ENCODE data around the gene CA9. TPM values are rescaled to one million over a fixed set of nuclear protein-coding genes. Genes with fewer than 3 reads are reported as not detected.

Gene CA9
- total RNA-seq, 1 experiment from 2014 or later, result 3.2 TPM

DNA sequence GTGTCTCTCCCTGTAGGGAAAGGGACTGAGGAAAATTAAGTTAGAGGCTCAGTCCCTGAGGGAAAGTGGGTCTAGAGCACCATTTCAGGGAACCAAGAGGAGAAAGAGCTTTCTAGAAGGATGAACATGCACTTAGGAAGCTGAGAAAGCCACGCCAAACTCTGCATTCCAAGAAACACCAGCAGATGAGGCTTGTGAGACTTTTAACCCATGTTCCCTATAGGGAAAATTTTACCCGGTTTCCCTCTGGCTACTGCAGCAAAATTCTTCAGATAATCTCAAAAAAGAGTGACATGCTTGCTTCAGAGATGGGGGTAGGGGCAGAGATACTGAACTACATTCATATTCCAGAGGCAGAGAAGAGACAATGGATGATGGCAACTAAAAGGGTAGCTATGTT lies 49.7 kb downstream of the CA9 start:
- Histone ChIP-seq H3K36me3 (peaks cover 50% of the 10 kb centered on the region), H3K4me3 (no peak overlapping the region), H3K4me1 (peaks cover 1% of the 10 kb centered on the region; the same call in 1 of the 2 replicates), H3K27ac (no peak overlapping the region), H3K9me3 (replicated peaks) (no peaks in the 10 kb centered on the region), H3K27me3 (no peaks in the 10 kb centered on the region)
- DNase-seq, result no peak

DNA sequence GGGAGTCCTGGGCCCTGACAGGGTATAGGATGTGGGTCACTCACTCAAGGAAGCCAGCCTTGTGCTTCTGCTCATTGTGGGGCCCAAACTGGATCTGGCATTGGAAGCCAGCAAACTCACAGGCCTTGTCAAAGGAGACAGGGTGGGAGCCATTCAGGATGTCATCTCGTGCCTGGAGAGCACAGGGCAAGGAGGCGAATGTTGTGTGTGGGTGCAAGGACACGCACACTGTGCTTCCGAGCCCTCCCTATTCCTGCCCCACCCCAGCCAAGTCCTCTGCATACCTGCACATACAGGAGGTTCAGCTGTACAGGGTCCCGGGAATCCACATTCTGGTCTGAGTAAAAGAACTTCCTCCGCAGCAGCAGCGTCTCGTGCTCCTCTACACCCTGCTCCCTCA lies 50.2 kb downstream of the CA9 start:
- no peaks in the 10 kb centered on the region for H3K9me3 ChIP-seq (replicated peaks)
- H3K4me3 ChIP-seq, result no peak overlapping the region
- H3K36me3 ChIP-seq, result peaks cover 52% of the 10 kb centered on the region
- no peaks in the 10 kb centered on the region for H3K27me3 ChIP-seq
- DNase-seq, result no peak
- H3K27ac ChIP-seq, result no peak overlapping the region
- H3K4me1 ChIP-seq, result peaks cover 3% of the 10 kb centered on the region; the same call in 1 of the 2 replicates

DNA sequence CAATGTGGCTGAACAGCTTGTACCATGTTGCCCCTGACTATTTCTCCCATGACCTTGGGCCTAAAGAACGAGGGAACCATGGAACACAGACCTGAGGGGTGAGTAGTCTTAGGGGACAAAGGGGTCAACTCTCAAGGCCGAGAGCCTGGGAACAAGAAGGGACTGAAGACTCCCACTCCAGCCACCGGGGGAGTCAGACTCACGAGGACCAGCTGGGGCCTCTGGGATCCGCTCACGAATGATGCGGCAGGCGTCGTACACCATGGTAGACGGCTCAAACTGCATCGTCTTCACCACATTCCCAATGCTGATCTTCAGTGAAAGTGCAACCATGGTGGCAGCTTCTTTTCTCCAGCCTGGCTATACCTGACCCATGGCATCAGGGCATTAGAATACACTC lies 51.6 kb downstream of the CA9 start:
- Histone ChIP-seq H3K27me3 (no peaks in the 10 kb centered on the region), H3K4me3 (no peak overlapping the region), H3K27ac (no peak overlapping the region), H3K9me3 (replicated peaks) (no peaks in the 10 kb centered on the region), H3K36me3 (peaks cover 46% of the 10 kb centered on the region), H3K4me1 (peaks cover 11% of the 10 kb centered on the region)
- DNase-seq, result no peak

DNA sequence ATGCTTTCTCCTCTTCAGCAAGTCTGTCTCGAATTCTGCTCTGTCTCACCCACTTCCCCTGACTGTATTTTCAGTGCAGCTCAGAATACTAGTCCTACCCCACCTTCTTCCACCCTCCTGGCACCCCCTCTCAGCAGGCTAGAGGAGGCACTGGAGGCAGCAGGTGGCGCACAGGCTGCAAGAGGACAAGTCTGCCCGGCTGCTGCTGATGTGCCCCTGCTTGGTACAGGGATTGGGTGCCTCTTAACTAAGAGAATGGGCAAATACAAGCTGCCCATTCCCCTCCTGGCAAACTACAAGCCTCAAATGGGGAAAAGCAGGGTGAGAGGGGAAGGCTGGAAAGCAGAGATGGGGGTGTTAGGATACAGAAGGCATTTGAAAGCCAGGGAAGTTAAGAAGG lies 53.2 kb downstream of the CA9 start:
- peaks cover 32% of the 10 kb centered on the region for H3K36me3 ChIP-seq
- no peak overlapping the region for H3K27ac ChIP-seq
- peaks cover 18% of the 10 kb centered on the region for H3K4me1 ChIP-seq
- DNase-seq, result no peak
- H3K9me3 ChIP-seq (replicated peaks), result no peaks in the 10 kb centered on the region
- no peaks in the 10 kb centered on the region for H3K27me3 ChIP-seq
- no peak overlapping the region for H3K4me3 ChIP-seq

DNA sequence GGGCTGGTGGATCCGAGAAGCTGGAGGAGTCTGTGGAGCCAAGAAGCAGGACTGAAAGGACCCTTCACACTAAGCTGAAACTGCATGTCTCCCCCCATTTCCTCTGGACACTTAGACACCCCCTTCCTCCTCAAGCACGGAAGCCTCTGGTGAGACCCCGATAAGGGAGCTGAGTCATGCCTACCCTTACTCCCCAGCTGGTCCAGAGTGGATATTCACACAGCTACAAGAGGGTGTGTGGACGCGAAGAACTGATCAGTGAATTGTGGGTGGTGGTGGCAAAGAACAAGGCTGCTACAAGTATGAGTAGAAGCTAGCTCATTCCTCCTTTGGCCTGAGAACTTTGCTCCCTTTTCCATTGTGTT lies 53.9 kb downstream of the CA9 start:
- H3K27ac ChIP-seq, result no peak overlapping the region
- H3K36me3 ChIP-seq, result peaks cover 27% of the 10 kb centered on the region; the same call in 1 of the 2 replicates
- peaks cover 18% of the 10 kb centered on the region for H3K4me1 ChIP-seq
- no peaks in the 10 kb centered on the region for H3K9me3 ChIP-seq (replicated peaks)
- H3K27me3 ChIP-seq, result no peaks in the 10 kb centered on the region
- no peak overlapping the region for H3K4me3 ChIP-seq
- DNase-seq, result no peak

DNA sequence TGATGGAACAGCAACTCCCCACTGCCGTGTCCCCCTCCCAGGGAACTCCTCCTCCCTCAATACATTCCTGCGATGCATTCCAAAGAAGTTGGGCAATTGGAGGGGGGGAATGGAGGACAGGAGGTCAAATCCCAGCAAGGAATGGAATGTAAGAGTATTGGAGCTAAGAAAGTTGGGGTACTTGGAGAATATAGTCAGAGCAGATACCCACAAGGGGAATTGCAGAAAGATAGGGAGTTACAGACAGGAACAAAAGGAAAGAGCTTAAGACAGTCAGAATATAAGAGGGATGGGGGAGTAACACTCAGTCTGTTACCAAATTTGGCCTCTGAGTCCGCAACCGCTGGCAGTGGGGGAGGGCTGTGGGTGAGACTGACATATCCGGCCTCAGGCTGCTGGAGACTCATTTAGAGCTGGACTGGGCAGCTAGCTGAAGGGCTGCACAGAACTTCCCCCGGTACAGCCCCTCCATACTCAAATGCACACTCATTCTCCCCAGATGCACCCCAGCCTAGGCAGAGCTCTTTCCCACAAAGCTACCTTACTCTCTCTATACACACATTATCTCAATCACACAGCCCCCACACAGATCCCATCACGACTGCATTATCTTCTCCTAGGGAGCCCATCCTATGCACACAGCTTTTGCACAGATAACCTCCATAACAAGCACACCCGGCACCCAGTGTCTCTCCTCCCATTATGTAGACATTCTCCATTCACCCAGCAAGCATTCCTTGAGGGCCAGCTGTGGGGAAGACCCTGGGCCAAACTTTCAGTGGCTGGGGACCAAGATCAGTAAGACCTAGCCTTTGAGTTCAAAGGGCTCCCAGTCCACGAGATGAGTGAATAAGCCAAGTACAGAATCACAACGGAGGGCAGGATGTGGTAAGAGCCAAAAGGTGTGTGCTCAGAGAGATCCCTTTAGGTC lies 54.6 kb downstream of the CA9 start:
- no peak for DNase-seq
- H3K27me3 ChIP-seq, result no peaks in the 10 kb centered on the region
- H3K27ac ChIP-seq, result no peak overlapping the region
- H3K4me3 ChIP-seq, result no peak overlapping the region
- H3K4me1 ChIP-seq, result peaks cover 20% of the 10 kb centered on the region
- H3K36me3 ChIP-seq, result peaks cover 25% of the 10 kb centered on the region; the same call in 1 of the 2 replicates
- no peaks in the 10 kb centered on the region for H3K9me3 ChIP-seq (replicated peaks)

DNA sequence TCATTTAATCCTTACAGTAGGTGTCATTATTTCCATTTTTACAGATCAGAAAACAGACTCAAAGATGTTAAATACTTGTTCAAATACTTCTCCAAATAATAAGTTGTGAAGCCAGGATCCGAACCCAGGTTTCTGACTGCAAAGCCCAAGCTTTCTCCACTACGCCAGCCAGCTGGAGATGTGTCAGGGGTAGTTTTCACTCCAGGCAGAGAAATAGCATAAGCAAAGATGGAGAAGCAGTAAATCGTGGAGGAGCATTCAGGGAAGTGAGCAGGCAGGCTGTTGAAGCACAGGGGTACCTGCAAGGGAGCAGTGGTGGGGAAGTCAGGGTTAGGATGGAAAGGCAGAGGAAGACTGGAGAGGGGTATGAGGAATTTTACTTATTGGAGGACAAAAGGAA lies 55.4 kb downstream of the CA9 start:
- Histone ChIP-seq H3K27me3 (no peaks in the 10 kb centered on the region), H3K36me3 (peaks cover 17% of the 10 kb centered on the region; the same call in 1 of the 2 replicates), H3K4me1 (peaks cover 25% of the 10 kb centered on the region), H3K27ac (no peak overlapping the region), H3K4me3 (no peak overlapping the region), H3K9me3 (replicated peaks) (no peaks in the 10 kb centered on the region)
- DNase-seq, result no peak

DNA sequence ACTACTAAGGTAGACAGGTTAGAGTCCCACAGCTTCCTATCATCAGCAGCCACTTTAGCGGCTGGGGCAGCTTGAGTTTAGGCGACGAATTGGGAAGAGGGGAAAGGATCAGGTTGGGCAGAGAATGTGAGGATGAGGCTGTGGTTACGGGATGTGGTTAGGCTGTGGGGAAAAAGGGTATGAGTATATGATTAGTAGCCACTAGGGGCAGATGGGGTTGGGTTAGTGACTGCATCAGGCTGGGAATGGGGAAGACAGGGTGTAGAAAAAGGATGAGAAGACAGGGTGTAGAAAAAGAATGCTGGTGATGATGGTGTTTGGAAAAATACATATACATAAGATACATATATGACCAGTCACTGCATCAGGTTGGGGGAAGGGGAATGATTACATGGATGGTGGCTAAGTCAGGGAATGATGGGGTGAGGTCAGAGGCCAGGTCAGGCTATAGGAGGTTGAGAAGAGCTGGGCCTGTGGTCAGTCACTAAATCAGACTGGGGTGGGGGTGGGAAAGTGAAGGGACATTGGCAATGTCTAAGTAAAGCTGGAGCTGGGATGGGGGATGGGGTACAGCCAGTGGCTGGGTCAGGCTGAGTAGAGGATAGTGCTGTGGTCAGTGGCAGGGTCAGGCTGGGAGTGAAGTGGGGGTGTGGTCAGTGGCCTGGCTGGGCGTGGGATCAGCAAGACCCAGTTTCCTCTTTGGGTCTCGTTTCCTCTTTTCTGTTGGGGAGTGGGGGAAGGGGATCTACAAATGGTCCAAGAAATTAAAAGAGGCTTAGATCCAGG lies 56.2 kb downstream of the CA9 start:
- peak; percentile 52 to 70 for DNase-seq
- Histone ChIP-seq H3K27ac (no peak overlapping the region), H3K4me3 (no peak overlapping the region), H3K4me1 (peaks cover 25% of the 10 kb centered on the region), H3K27me3 (no peaks in the 10 kb centered on the region), H3K9me3 (replicated peaks) (no peaks in the 10 kb centered on the region), H3K36me3 (peaks cover 15% of the 10 kb centered on the region)

DNA sequence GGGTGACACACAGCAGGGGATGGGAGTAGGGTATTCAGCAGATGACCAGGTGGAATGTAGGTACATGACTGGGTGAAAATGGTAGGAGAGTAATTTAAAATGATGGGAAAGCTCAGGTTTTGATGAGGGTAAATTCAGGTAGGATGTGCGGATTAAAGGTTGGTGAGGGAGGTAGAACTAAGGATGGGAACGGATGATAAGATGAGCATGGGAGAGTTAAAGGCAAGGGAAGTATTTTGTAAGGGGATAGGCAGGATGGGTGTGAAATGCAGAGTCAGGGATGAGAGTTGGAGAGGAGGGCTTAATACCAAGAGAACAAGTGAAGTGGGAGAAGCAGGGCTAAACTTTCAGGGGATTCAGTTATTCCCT lies 56.7 kb downstream of the CA9 start:
- H3K27ac ChIP-seq, result no peak overlapping the region
- H3K36me3 ChIP-seq, result peaks cover 15% of the 10 kb centered on the region
- no peaks in the 10 kb centered on the region for H3K9me3 ChIP-seq (replicated peaks)
- H3K4me1 ChIP-seq, result peaks cover 25% of the 10 kb centered on the region
- no peak overlapping the region for H3K4me3 ChIP-seq
- H3K27me3 ChIP-seq, result no peaks in the 10 kb centered on the region
- DNase-seq, result no peak

Other genes with a start within 250 kb of the CA9 start
- gene RUSC2, start 183.8 kb upstream of the CA9 start, total RNA-seq (2014; rRNA removed; shearing (Covaris generic)), result 5.3 and 5.6 TPM in 2 replicates
- 9.2 and 10.1 TPM in 2 replicates for gene TESK1, start 68.7 kb upstream of the CA9 start, total RNA-seq (2014; rRNA removed; shearing (Covaris generic))
- gene CD72, start 55.5 kb upstream of the CA9 start, total RNA-seq (2014; rRNA removed; shearing (Covaris generic)), result not detected in 2 replicates
- gene SIT1, start 23.0 kb upstream of the CA9 start, total RNA-seq (2014; rRNA removed; shearing (Covaris generic)), result 0.13 TPM in 1 of 2 replicates, not detected in the other
- 8,654 and 17,072 TPM in 2 replicates for gene RMRP, start 15.9 kb upstream of the CA9 start, total RNA-seq (2014; rRNA removed; shearing (Covaris generic))
- gene CCDC107, start 15.6 kb upstream of the CA9 start, total RNA-seq (2014; rRNA removed; shearing (Covaris generic)), result 6.1 and 6.6 TPM in 2 replicates
- 10.5 and 11.9 TPM in 2 replicates for gene ARHGEF39, start 8.7 kb upstream of the CA9 start, total RNA-seq (2014; rRNA removed; shearing (Covaris generic))
- 427 and 459 TPM in 2 replicates for gene TPM2, start 16.0 kb downstream of the CA9 start, total RNA-seq (2014; rRNA removed; shearing (Covaris generic))
- 65.0 and 70.4 TPM in 2 replicates for gene TLN1, start 58.3 kb downstream of the CA9 start, total RNA-seq (2014; rRNA removed; shearing (Covaris generic))
- 21.1 and 21.6 TPM in 2 replicates for gene CREB3, start 58.7 kb downstream of the CA9 start, total RNA-seq (2014; rRNA removed; shearing (Covaris generic))
- gene GBA2, start 75.3 kb downstream of the CA9 start, total RNA-seq (2014; rRNA removed; shearing (Covaris generic)), result 34.4 and 37.1 TPM in 2 replicates
- 14.6 and 16.3 TPM in 2 replicates for gene RGP1, start 75.4 kb downstream of the CA9 start, total RNA-seq (2014; rRNA removed; shearing (Covaris generic))
- gene MSMP, start 80.3 kb downstream of the CA9 start, total RNA-seq (2014; rRNA removed; shearing (Covaris generic)), result not detected in 2 replicates
- 0.24 and 0.41 TPM in 2 replicates for gene NPR2, start 117.7 kb downstream of the CA9 start, total RNA-seq (2014; rRNA removed; shearing (Covaris generic))
- 0.20 and 0.63 TPM in 2 replicates for gene SPAG8, start 138.3 kb downstream of the CA9 start, total RNA-seq (2014; rRNA removed; shearing (Covaris generic))
- 21.3 and 28.2 TPM in 2 replicates for gene HINT2, start 141.1 kb downstream of the CA9 start, total RNA-seq (2014; rRNA removed; shearing (Covaris generic))
- not detected in 2 replicates for gene FAM221B, start 154.8 kb downstream of the CA9 start, total RNA-seq (2014; rRNA removed; shearing (Covaris generic))
- 1.7 and 2.1 TPM in 2 replicates for gene TMEM8B, start 155.3 kb downstream of the CA9 start, total RNA-seq (2014; rRNA removed; shearing (Covaris generic))
- not detected in 2 replicates for gene OR13J1, start 196.5 kb downstream of the CA9 start, total RNA-seq (2014; rRNA removed; shearing (Covaris generic))
- 0.48 TPM in 1 of 2 replicates, not detected in the other for gene HRCT1, start 232.3 kb downstream of the CA9 start, total RNA-seq (2014; rRNA removed; shearing (Covaris generic))
- gene SPAAR, start 235.6 kb downstream of the CA9 start, total RNA-seq (2014; rRNA removed; shearing (Covaris generic)), result 0.12 and 0.18 TPM in 2 replicates